SK-N-SH treated with all-trans-retinoic acid at 6 μM for 48 hours (cell line): ENCODE measurements around the gene CCDC6.
"Not testable (repeated sequence)": the region's sequence is repeated elsewhere in the genome, so short reads cannot be mapped to it uniquely, and the experiment has no call there.

ENCODE experiments used
- ATAC-seq: fragments of 200-7000 bp; cut with Tn5 transposase; 3 replicates; pipeline ENCODE4 v1.9.1; 2020; ENCODE audit warnings: mild to moderate bottlenecking, moderate library complexity
- ARNTL ChIP-seq: fragments of 450-650 bp; formaldehyde crosslinking; IDR thresholded peaks from 2 replicates; pipeline ENCODE4 v1.5.0; 2020; ENCODE audit warnings: low read depth, mild to moderate bottlenecking, moderate library complexity, borderline replicate concordance
- BACH2 ChIP-seq: fragments of 250-450 bp; sonication (Bioruptor Pico); IDR thresholded peaks from 2 replicates; pipeline ENCODE4 v1.9.0; 2021; ENCODE audit warnings: mild to moderate bottlenecking, borderline replicate concordance
- CSRNP3 ChIP-seq: fragments of 250-450 bp; sonication (Bioruptor Pico); IDR thresholded peaks from 2 replicates; pipeline ENCODE4 v1.5.1; 2021; ENCODE audit warnings: mild to moderate bottlenecking, moderate library complexity
- ESRRG ChIP-seq: fragments of 250-450 bp; sonication (Bioruptor Pico); IDR thresholded peaks from 2 replicates; pipeline ENCODE4 v1.6.1; 2021; ENCODE audit warnings: mild to moderate bottlenecking
- ISL1 ChIP-seq: fragments of 250-450 bp; sonication (Bioruptor Pico); IDR thresholded peaks from 2 replicates; pipeline ENCODE4 v2.1.2; 2022; ENCODE audit warnings: mild to moderate bottlenecking, moderate library complexity
- OSR1 ChIP-seq: fragments of 250-450 bp; sonication (Bioruptor Pico); IDR thresholded peaks from 2 replicates; pipeline ENCODE4 v1.8.0; 2022; ENCODE audit warnings: moderate library complexity, mild to moderate bottlenecking, inconsistent platforms
- PPARA ChIP-seq: fragments of 250-450 bp; sonication (Bioruptor Pico); IDR thresholded peaks from 2 replicates; pipeline ENCODE4 v1.5.0; 2020; ENCODE audit warnings: mild to moderate bottlenecking, borderline replicate concordance
- RARB ChIP-seq: fragments of 250-450 bp; sonication (Bioruptor Pico); IDR thresholded peaks from 2 replicates; pipeline ENCODE4 v1.8.0; 2021; ENCODE audit warnings: mild to moderate bottlenecking, moderate library complexity
- SNAI2 ChIP-seq: fragments of 250-450 bp; sonication (Bioruptor Pico); IDR thresholded peaks from 2 replicates; pipeline ENCODE4 v1.5.0; 2020; ENCODE audit warnings: mild to moderate bottlenecking, moderate library complexity
- TCF4 ChIP-seq: fragments of 250-450 bp; sonication (Bioruptor Pico); IDR thresholded peaks from 2 replicates; pipeline ENCODE4 v1.8.0; 2021; ENCODE audit warnings: mild to moderate bottlenecking, moderate library complexity, borderline replicate concordance
- TOX ChIP-seq: fragments of 250-450 bp; sonication (Bioruptor Pico); IDR thresholded peaks from 2 replicates; pipeline ENCODE4 v1.8.0; 2021; ENCODE audit warnings: mild to moderate bottlenecking, moderate library complexity, borderline replicate concordance
- ZC3H10 ChIP-seq: fragments of 250-450 bp; sonication (Bioruptor Pico); IDR thresholded peaks from 2 replicates; pipeline ENCODE4 v1.5.1; 2021; ENCODE audit warnings: mild to moderate bottlenecking, moderate library complexity
- ZFP3 ChIP-seq: fragments of 250-450 bp; sonication (Bioruptor Pico); IDR thresholded peaks from 2 replicates; pipeline ENCODE4 v1.5.0; 2020; ENCODE audit warnings: mild to moderate bottlenecking, moderate library complexity
- ZFP30 ChIP-seq: fragments of 450-650 bp; formaldehyde crosslinking; IDR thresholded peaks from 2 replicates; pipeline ENCODE4 v1.5.0; 2022; ENCODE audit warnings: mild to moderate bottlenecking, moderate library complexity
- ZNF565 ChIP-seq: fragments of 450-650 bp; formaldehyde crosslinking; conservative IDR thresholded peaks from 2 replicates; pipeline ENCODE4 v1.5.0; 2020; ENCODE audit warnings: low read depth, mild to moderate bottlenecking, moderate library complexity
- ZNF70 ChIP-seq: fragments of 450-650 bp; formaldehyde crosslinking; IDR thresholded peaks from 2 replicates; pipeline ENCODE4 v1.5.0; 2020; ENCODE audit warnings: mild to moderate bottlenecking, moderate library complexity
- ZNF8 ChIP-seq: fragments of 450-650 bp; formaldehyde crosslinking; IDR thresholded peaks from 2 replicates; pipeline ENCODE4 v1.5.0; 2020; ENCODE audit warnings: mild to moderate bottlenecking, moderate library complexity
- TF ChIP-seq, protein P1 (sequence below): fragments of 250-450 bp; sonication (Bioruptor Pico); IDR thresholded peaks from 2 replicates; pipeline ENCODE4 v1.8.0; 2021; ENCODE audit warnings: low read depth, mild to moderate bottlenecking, moderate library complexity, borderline replicate concordance
- TF ChIP-seq, protein P2 (sequence below): fragments of 250-450 bp; sonication (Bioruptor Pico); IDR thresholded peaks from 2 replicates; pipeline ENCODE4 v1.5.0; 2020; ENCODE audit warnings: mild to moderate bottlenecking, moderate library complexity
- TF ChIP-seq, protein P3 (sequence below): fragments of 250-450 bp; sonication (Bioruptor Pico); IDR thresholded peaks from 2 replicates; pipeline ENCODE4 v1.8.0; 2020; ENCODE audit warnings: mild to moderate bottlenecking, moderate library complexity, borderline replicate concordance

The CCDC6 gene

DNA sequence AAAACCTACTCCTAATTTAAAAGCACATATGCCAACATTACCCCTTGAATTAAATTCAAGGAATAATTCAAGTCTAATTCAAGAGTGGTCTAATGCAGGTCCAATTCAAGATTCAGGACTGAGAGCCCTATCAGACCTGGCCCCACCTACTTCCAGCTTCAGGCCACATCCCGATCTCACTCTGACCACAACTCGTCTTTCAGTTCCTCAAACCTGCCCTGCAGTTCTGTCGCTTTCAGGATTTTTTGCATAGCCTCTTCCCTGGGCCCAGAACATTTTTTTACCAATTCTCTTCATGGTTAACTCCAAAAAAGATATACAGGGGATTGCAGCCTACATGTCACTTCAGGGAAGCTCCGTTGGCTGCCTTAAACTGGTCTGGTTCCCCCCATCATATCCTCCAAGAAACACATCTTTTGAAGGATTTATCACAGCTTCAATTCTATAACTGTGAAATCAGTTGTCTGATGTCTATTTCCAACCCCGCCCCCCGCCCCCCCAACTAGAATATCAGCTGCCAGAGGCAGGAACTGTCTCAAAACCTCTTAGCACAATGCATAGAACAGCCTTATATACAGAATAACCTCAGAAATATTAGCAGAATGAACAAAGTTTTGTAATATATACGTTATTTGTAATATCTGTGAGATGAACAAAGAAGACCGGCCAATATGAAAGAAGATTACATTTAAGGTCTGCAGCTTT is 20.8 kb downstream of the CCDC6 start:
- no peak for TF ChIP-seq PPARA
- no peak for TF ChIP-seq RARB (CRISPR knock-in tag)
- TF ChIP-seq TOX (CRISPR knock-in tag), result no peak
- no peak for TF ChIP-seq TCF4 (CRISPR knock-in tag)
- TF ChIP-seq ARNTL (CRISPR knock-in tag), result no peak
- TF ChIP-seq, protein P1, sequence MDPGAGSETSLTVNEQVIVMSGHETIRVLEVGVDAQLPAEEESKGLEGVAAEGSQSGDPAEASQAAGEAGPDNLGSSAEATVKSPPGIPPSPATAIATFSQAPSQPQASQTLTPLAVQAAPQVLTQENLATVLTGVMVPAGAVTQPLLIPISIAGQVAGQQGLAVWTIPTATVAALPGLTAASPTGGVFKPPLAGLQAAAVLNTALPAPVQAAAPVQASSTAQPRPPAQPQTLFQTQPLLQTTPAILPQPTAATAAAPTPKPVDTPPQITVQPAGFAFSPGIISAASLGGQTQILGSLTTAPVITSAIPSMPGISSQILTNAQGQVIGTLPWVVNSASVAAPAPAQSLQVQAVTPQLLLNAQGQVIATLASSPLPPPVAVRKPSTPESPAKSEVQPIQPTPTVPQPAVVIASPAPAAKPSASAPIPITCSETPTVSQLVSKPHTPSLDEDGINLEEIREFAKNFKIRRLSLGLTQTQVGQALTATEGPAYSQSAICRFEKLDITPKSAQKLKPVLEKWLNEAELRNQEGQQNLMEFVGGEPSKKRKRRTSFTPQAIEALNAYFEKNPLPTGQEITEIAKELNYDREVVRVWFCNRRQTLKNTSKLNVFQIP (CRISPR knock-in tag), result no peak
- no peak for TF ChIP-seq ZFP30
- no peak for TF ChIP-seq OSR1
- no peak for TF ChIP-seq ZFP3 (CRISPR knock-in tag)
- no peak for ATAC-seq

DNA sequence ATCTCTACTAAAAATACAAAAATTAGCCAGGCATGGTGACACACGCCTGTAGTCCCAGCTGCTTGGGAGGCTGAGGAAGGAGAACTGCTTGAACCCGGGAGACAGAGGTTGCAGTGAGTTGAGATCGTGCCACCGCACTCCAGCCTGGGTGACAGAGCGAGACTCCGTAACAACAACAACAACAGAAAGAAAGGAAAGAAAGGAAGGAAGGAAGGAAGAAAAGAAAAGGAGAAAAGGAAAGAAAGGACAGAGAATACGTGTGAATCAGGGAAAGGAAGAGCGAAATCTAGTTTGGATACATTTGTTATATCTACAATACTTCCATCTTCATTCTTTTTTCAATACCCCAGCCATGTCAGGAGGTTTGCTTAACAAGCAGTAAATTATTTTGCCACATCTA is 21.5 kb downstream of the CCDC6 start:
- ATAC-seq, result not testable (repeated sequence)

- no peak for TF ChIP-seq BACH2 (CRISPR knock-in tag)
- TF ChIP-seq, protein P2, sequence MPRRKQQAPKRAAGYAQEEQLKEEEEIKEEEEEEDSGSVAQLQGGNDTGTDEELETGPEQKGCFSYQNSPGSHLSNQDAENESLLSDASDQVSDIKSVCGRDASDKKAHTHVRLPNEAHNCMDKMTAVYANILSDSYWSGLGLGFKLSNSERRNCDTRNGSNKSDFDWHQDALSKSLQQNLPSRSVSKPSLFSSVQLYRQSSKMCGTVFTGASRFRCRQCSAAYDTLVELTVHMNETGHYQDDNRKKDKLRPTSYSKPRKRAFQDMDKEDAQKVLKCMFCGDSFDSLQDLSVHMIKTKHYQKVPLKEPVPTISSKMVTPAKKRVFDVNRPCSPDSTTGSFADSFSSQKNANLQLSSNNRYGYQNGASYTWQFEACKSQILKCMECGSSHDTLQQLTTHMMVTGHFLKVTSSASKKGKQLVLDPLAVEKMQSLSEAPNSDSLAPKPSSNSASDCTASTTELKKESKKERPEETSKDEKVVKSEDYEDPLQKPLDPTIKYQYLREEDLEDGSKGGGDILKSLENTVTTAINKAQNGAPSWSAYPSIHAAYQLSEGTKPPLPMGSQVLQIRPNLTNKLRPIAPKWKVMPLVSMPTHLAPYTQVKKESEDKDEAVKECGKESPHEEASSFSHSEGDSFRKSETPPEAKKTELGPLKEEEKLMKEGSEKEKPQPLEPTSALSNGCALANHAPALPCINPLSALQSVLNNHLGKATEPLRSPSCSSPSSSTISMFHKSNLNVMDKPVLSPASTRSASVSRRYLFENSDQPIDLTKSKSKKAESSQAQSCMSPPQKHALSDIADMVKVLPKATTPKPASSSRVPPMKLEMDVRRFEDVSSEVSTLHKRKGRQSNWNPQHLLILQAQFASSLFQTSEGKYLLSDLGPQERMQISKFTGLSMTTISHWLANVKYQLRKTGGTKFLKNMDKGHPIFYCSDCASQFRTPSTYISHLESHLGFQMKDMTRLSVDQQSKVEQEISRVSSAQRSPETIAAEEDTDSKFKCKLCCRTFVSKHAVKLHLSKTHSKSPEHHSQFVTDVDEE (CRISPR knock-in tag), result no peak
- ATAC-seq, result no peak
Observed at GRCh38 chr10:59881640-59882039, 24.7 kb downstream of the CCDC6 start.

GRCh38 chr10:59880971-59881510 is 25.3 kb downstream of the CCDC6 start:
- TF ChIP-seq, protein P2 (CRISPR knock-in tag), result no peak
- no peak for TF ChIP-seq ZNF70 (CRISPR knock-in tag)
- no peak for TF ChIP-seq TCF4 (CRISPR knock-in tag)
- no peak for TF ChIP-seq ZFP3 (CRISPR knock-in tag)
- TF ChIP-seq, protein P3, sequence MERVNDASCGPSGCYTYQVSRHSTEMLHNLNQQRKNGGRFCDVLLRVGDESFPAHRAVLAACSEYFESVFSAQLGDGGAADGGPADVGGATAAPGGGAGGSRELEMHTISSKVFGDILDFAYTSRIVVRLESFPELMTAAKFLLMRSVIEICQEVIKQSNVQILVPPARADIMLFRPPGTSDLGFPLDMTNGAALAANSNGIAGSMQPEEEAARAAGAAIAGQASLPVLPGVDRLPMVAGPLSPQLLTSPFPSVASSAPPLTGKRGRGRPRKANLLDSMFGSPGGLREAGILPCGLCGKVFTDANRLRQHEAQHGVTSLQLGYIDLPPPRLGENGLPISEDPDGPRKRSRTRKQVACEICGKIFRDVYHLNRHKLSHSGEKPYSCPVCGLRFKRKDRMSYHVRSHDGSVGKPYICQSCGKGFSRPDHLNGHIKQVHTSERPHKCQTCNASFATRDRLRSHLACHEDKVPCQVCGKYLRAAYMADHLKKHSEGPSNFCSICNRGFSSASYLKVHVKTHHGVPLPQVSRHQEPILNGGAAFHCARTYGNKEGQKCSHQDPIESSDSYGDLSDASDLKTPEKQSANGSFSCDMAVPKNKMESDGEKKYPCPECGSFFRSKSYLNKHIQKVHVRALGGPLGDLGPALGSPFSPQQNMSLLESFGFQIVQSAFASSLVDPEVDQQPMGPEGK (CRISPR knock-in tag), result no peak
- no peak for TF ChIP-seq ARNTL (CRISPR knock-in tag)
- no peak for TF ChIP-seq PPARA
- TF ChIP-seq BACH2 (CRISPR knock-in tag), result no peak
- no peak for TF ChIP-seq ISL1 (CRISPR knock-in tag)
- TF ChIP-seq ESRRG, result no peak
- TF ChIP-seq, protein P1 (CRISPR knock-in tag), result no peak
- TF ChIP-seq OSR1, result no peak
- no peak for TF ChIP-seq ZFP30
- TF ChIP-seq RARB (CRISPR knock-in tag), result no peak
- no peak for TF ChIP-seq TOX (CRISPR knock-in tag)
- no peak for TF ChIP-seq ZNF8 (CRISPR knock-in tag)
- no peak for TF ChIP-seq CSRNP3 (CRISPR knock-in tag)
- TF ChIP-seq ZNF565 (CRISPR knock-in tag), result no peak
- TF ChIP-seq ZC3H10 (CRISPR knock-in tag), result no peak
- TF ChIP-seq SNAI2, result no peak
- TF ChIP-seq, all 23 proteins: peak for 0
- no peak for ATAC-seq
